Body of pancreas (tissue), 4 donors: ENCODE data around the gene LPP. TPM values are rescaled to one million over a fixed set of nuclear protein-coding genes. Genes with fewer than 3 reads are reported as not detected.

ENCODE experiments used
- ATAC-seq: fragments of 150-250 bp; one replicate; pipeline ENCODE4 v1.9.1; 2016
- DNase-seq, 4 donors: peaks; one replicate each; pipeline ENCODE4 v3.0.0-alpha.2; 2019
- H3K27ac ChIP-seq, 4 donors: fragments of 200-600 bp; sonication (generic); 1 replicate in 3 of 4; 2 replicates in 1 of 4; pipeline versions ENCODE4 v1.5.1 to v1.6.1; 2016 to 2019; ENCODE audit warnings: mild to moderate bottlenecking in 1 of 4, mixed read lengths in 1 of 4, moderate library complexity in 1 of 4
- H3K27me3 ChIP-seq, 2 donors: fragments of 200-600 bp; sonication (generic); one replicate each; pipeline ENCODE4 v1.6.0; 2016; ENCODE audit warnings: mild to moderate bottlenecking in 1 of 2
- H3K36me3 ChIP-seq, 2 donors: fragments of 200-600 bp; sonication (generic); replicated peaks in 1 of 2; 2 replicates each; pipeline ENCODE4 v1.5.1; 2016; ENCODE audit warnings: low read depth in 2 of 2; ENCODE audit not compliant: insufficient read depth in 1 of 2
- H3K4me1 ChIP-seq: fragments of 200-600 bp; sonication (generic); one replicate; pipeline ENCODE4 v1.6.0; 2016
- H3K4me3 ChIP-seq, 2 donors: fragments of 200-600 bp; sonication (generic); 1 replicate in 1 of 2; 2 replicates in 1 of 2; pipeline ENCODE4 v1.5.1; 2016 to 2019
- H3K9me3 ChIP-seq, 3 donors: fragments of 200-600 bp; sonication (generic); 1 replicate in 2 of 3; 2 replicates in 1 of 3; pipeline ENCODE4 v1.5.1; 2016
- CTCF ChIP-seq, 7 experiments: fragments of 450-650 bp in 4 of 7; fragments of 200-600 bp in 3 of 7; sonication (generic) in 3 of 7; IDR thresholded peaks; one replicate each; pipeline ENCODE4 v1.5.1; 2016 to 2019; ENCODE audit warnings: antibody characterized with exemption in 7 of 7
- POLR2A ChIP-seq, 3 donors: fragments of 450-650 bp; IDR thresholded peaks; one replicate each; pipeline ENCODE4 v1.6.1; 2016; ENCODE audit warnings: antibody characterized with exemption in 3 of 3, mild to moderate bottlenecking in 2 of 3
- WGBS, 2 donors: methylation state at CpG; one replicate each; pipeline ENCODE4 v1.1.5; 2017; 5-methylcytosine and 5-hydroxymethylcytosine counted together
- intact Hi-C: fragments of 100-400 bp; cut with DNase I; formaldehyde crosslinking; loops from one replicate; pipeline ENCODE4 v1.15.1; 2023
- total RNA-seq, 2 donors: library from RNA; depleted of rRNA; stranded (reverse); fragments of >200 nt; gene quantifications; one replicate each; pipeline ENCODE4 v1.1.0, GENCODE V29; 2016

Gene LPP
- total RNA-seq, 2 donors from 2014 or later: 60.6 to 65.1 TPM

GRCh38 chr3:188486126-188486525, 332.2 kb downstream of the LPP start:
- ATAC-seq (no peak), DNase-seq (no peak)
- WGBS, 2 donors: 92 to 97% methylated on average over 5 of the region's 5 CpGs
- Histone ChIP-seq H3K4me3 (no peak overlapping the region), H3K27me3 (no peaks in the 10 kb centered on the region), H3K4me1 (no peaks in the 10 kb centered on the region), H3K9me3 (no peaks in the 10 kb centered on the region), H3K36me3 (no peaks in the 10 kb centered on the region), H3K27ac (no peak overlapping the region)
- TF ChIP-seq CTCF (IDR thresholded peaks at IDR 0.05) (no peak), POLR2A (IDR thresholded peaks at IDR 0.05) (no peak)
- intact Hi-C loops: no loop called here

GRCh38 chr3:188486952-188487351, 333.0 kb downstream of the LPP start:
- Histone ChIP-seq H3K27me3 (no peaks in the 10 kb centered on the region), H3K27ac (no peak overlapping the region), H3K4me1 (no peaks in the 10 kb centered on the region), H3K9me3 (no peaks in the 10 kb centered on the region), H3K4me3 (no peak overlapping the region), H3K36me3 (no peaks in the 10 kb centered on the region)
- 80 to 88% methylated on average over 3 of the region's 3 CpGs for WGBS, 2 donors
- intact Hi-C loops: no loop called here
- TF ChIP-seq POLR2A (IDR thresholded peaks at IDR 0.05) (no peak), CTCF (IDR thresholded peaks at IDR 0.05) (no peak)
- DNase-seq (no peak), ATAC-seq (no peak)

GRCh38 chr3:188487652-188488051, 333.7 kb downstream of the LPP start:
- DNase-seq (no peak), ATAC-seq (no peak)
- no peaks in the 10 kb centered on the region for H3K9me3 ChIP-seq
- WGBS, 2 donors: 98% methylated on average over 5 of the region's 5 CpGs
- no peak overlapping the region for H3K4me3 ChIP-seq
- intact Hi-C loops: no loop called here
- no peaks in the 10 kb centered on the region for H3K36me3 ChIP-seq
- H3K27ac ChIP-seq: no peak overlapping the region
- H3K4me1 ChIP-seq: no peaks in the 10 kb centered on the region
- no peak for TF ChIP-seq POLR2A (IDR thresholded peaks at IDR 0.05)
- TF ChIP-seq CTCF (IDR thresholded peaks at IDR 0.05): no peak
- H3K27me3 ChIP-seq: no peaks in the 10 kb centered on the region

GRCh38 chr3:188488801-188489200, 334.8 kb downstream of the LPP start:
- WGBS, 2 donors: 95 to 97% methylated on average over 6 of the region's 6 CpGs

More at GRCh38 chr3:188488801-188489200, 334.8 kb downstream of the LPP start:
- Histone ChIP-seq H3K27ac (no peak overlapping the region), H3K9me3 (no peaks in the 10 kb centered on the region), H3K4me3 (no peak overlapping the region), H3K4me1 (no peaks in the 10 kb centered on the region), H3K36me3 (no peaks in the 10 kb centered on the region), H3K27me3 (no peaks in the 10 kb centered on the region)
- intact Hi-C loops: no loop called here
- DNase-seq (no peak), ATAC-seq (no peak)
- no peak for TF ChIP-seq POLR2A (IDR thresholded peaks at IDR 0.05)
- no peak for TF ChIP-seq CTCF (IDR thresholded peaks at IDR 0.05)
